Memory B cell (primary cell): ENCODE measurements around the gene EML2.
"Not testable (repeated sequence)": the region's sequence is repeated elsewhere in the genome, so short reads cannot be mapped to it uniquely, and the experiment has no call there.

ENCODE experiments used
- ATAC-seq: fragments of 150-1000 bp; cut with Tn5 transposase; 2 replicates; pipeline ENCODE4 v1.10.0; 2021; ENCODE audit warnings: low read depth, mild to moderate bottlenecking, moderate library complexity
- DNase-seq, 2 donors: peaks; one replicate each; pipeline ENCODE4 v3.0.0; 2022; ENCODE audit warnings: low spot score in 2 of 2
- H3K27ac Mint-ChIP-seq: one replicate; pipeline ENCODE4 v1.8.0; 2022; ENCODE audit warnings: mild to moderate bottlenecking, moderate library complexity, mixed read lengths
- H3K27me3 Mint-ChIP-seq: one replicate; pipeline ENCODE4 v1.8.0; 2022; ENCODE audit warnings: mixed read lengths
- H3K36me3 Mint-ChIP-seq: one replicate; pipeline ENCODE4 v1.8.0; 2022; ENCODE audit warnings: mild to moderate bottlenecking, mixed read lengths
- H3K4me1 Mint-ChIP-seq: one replicate; pipeline ENCODE4 v1.8.0; 2022; ENCODE audit warnings: mixed read lengths
- H3K4me3 Mint-ChIP-seq: one replicate; pipeline ENCODE4 v1.8.0; 2022; ENCODE audit warnings: mild to moderate bottlenecking, moderate library complexity, mixed read lengths
- H3K9me3 Mint-ChIP-seq: one replicate; pipeline ENCODE4 v1.8.0; 2022; ENCODE audit warnings: mixed read lengths

Gene EML2

DNA sequence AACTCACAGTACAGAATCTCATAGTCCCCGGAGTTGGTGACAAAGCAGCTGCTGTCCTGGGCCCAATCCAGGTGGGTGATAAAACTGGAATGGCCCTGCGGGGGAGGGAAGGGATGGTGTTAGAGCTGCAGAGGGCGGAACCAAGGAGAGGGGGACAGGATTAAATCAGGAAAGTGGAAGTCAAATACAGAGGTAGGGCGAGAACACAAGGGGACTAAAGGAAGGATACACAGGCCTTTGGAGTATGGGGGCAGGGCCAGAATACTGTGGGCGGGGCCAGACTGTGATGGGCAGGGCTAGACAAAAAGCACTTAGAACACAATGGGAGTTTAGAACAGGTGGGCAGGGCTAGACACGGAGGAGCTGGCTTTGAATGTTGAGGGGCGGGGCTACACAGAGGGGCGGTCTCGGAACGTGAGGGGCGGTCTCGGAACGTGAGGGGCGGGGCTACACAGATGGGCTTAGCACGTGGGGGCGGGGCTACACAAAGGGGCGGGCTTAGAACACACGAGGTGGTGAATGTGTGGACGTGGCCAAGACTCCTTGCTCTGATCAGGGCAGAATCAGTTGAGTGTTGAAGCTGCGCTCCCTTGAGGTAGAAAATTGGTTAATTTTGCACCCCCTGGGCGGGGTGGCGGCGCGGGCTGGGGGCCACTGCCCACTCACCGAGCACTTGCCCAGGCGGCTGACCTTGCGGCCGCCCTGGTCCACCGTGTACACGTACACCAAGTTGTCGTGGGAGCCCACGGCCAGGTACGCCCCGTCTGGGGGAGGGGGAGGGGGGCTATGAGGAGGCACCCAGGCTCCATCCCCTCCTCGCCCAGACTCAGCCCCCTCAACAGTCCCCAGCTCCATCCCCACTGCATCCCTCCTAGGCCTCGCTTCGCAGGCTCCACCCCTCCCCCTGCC, 23.1 kb downstream of the EML2 start:
- Mint-ChIP-seq H3K4me3 (no peak overlapping the region), H3K36me3 (peaks cover 31% of the 10 kb centered on the region), H3K27ac (no peak overlapping the region), H3K4me1 (peaks cover 6% of the 10 kb centered on the region), H3K27me3 (no peaks in the 10 kb centered on the region), H3K9me3 (no peaks in the 10 kb centered on the region)
- ATAC-seq (peak; percentile 96), DNase-seq (peak; percentile 60 to 68)

DNA sequence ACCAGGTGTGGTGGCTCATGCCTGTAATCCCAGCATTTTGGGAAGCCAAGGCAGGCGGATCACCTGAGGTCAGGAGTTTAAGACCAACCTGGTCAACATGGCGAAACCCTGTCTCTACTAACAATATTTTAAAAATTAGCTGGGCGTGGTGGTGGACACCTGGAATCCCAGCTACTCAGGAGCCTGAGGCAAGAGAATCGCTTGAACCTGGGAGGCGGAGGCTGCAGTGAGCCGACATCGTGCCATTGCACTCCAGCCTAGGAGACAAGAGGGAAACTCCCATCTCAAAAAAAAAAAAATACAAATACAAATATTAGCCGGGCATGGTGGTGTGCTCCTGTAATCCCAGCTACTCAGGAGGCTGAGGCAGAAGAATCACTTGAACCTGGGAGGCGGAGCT, 24.1 kb downstream of the EML2 start:
- H3K9me3 Mint-ChIP-seq, H3K4me1 Mint-ChIP-seq, H3K27me3 Mint-ChIP-seq, DNase-seq, ATAC-seq, H3K4me3 Mint-ChIP-seq, H3K27ac Mint-ChIP-seq: not testable (repeated sequence)
- H3K36me3 Mint-ChIP-seq = peaks cover 29% of the 10 kb centered on the region

DNA sequence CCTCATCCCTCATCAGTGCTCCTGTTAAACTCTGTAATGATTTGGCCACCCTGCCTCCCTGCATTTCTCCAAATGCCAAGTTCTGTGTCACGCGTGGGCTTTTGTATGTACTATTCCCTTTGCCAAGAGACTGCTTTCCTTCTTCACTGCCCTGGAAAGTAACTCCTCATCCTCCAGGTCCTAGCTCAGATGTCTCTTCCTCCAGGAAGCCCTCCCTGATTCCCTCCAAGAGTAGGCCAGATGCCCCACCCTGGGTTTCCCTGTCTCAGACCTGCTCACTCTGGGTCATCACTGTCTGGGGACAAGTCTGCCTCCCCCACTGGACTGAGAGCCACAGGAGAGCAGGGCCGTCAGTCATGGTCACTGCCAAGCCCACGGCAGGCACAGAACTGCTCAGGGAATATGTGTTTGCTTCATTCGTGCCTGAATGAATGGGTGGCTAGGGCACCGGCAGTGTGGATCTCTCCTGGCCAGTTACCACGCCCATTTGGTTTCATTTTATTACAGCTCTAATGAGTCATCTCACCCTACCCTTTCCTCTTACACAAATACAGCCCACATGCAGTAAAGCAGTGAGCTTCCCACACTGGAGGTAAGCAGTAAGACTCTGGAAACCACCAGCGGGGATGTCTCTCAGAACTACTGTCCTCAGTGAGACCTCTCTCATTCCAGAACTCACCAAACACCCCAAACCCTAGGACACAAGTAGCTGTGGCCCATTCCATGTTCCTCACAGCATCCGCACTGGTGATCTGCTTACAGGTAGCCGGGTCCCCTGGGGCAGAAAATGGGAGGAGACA, 25.1 kb downstream of the EML2 start:
- Mint-ChIP-seq H3K4me3 (no peak overlapping the region), H3K36me3 (peaks cover 32% of the 10 kb centered on the region), H3K4me1 (peaks cover 6% of the 10 kb centered on the region), H3K27ac (peak overlapping the region; percentile 38), H3K9me3 (peaks cover 2% of the 10 kb centered on the region), H3K27me3 (no peaks in the 10 kb centered on the region)
- ATAC-seq = no peak
- no peak for DNase-seq

DNA sequence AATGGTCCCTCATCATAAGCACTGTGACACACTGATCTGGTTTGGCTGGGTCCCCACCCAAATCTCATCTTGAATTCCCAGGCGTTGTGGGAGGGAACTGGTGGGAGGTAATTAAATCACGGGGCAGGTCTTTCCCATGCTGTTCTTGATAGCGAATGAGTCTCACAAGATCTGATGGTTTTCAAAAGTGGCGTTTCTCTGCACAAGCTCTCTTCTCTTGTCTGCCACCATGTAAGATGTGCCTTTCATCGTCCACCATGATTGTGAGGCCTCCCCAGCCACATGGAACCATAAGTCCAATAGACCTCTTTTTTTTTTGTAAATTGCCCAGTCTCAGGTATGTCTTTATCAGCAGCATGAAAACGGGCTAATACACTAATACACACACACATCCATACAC, 30.2 kb downstream of the EML2 start:
- Mint-ChIP-seq H3K9me3 (peaks cover 5% of the 10 kb centered on the region), H3K4me1 (peaks cover 7% of the 10 kb centered on the region), H3K4me3 (no peak overlapping the region), H3K36me3 (peaks cover 20% of the 10 kb centered on the region), H3K27me3 (no peaks in the 10 kb centered on the region), H3K27ac (no peak overlapping the region)
- ATAC-seq (no peak), DNase-seq (no peak)

DNA sequence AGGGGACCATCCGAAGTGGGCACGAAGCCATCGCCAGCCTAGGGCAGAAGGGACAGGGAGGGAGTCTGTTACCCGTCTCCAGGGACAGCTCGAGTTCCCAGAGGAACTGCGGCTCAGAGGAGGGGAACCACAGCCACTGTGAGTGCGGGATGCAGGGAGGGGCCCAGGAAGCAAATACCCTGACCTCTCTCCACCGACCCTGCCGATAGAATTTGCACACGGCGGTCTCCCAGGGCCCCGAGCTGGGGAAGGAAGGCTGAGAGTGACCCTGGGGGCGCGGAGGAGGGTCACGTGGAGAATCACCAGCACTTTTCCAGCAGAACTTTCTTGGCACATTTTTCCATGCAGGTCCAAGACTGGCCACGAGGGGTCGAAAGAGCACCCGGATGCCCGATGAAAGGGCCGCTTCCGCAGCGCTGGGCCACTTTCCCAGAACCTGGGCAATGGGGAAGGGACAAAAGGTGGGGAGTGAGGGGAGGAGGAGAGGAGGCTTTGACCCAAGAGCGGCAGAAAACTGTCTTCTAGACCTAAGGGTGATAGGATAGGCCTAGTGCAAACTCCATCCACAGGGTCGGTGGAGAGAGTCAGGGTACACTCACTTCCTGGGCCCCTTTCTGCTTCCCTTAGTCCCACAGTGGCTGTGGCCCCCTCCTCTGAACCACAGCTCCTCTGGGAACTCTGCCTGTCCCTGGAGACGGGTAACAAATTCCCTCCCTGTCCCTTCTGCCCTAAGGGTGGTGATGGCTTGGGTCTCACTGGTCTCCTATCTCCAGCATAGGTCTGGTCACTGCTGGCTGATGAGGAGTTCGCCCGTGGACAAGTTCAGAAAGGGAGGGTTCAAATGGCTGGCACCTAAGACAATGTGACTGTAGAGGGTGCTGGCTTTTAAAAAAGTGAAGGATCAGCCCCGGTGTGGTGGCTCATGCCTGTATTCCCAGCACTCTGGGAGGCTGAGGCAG, 31.8 kb downstream of the EML2 start:
- ATAC-seq (peak; percentile 21), DNase-seq (no peak)
- Mint-ChIP-seq H3K27ac (no peak overlapping the region), H3K9me3 (peaks cover 5% of the 10 kb centered on the region), H3K27me3 (peaks cover 6% of the 10 kb centered on the region), H3K36me3 (peaks cover 16% of the 10 kb centered on the region), H3K4me1 (peaks cover 10% of the 10 kb centered on the region), H3K4me3 (peak overlapping the region; percentile 67)

GRCh38 chr19:45601524-45602374, 37.4 kb downstream of the EML2 start, which contains the start of gene GPR4:
TSS of gene GPR4 (minus strand) at chr19:45602212. CDS start at chr19:45591866, 10,346 bp downstream.
- no peaks in the 10 kb centered on the region for H3K9me3 Mint-ChIP-seq
- peaks cover 3% of the 10 kb centered on the region for H3K36me3 Mint-ChIP-seq
- peaks cover 34% of the 10 kb centered on the region for H3K4me1 Mint-ChIP-seq
- H3K27ac Mint-ChIP-seq = no peak within 1 kb of the TSS
- peaks cover 38% of the 10 kb centered on the region for H3K27me3 Mint-ChIP-seq
- ATAC-seq (no peak), DNase-seq (no peak)
- no peak within 1 kb of the TSS for H3K4me3 Mint-ChIP-seq

DNA sequence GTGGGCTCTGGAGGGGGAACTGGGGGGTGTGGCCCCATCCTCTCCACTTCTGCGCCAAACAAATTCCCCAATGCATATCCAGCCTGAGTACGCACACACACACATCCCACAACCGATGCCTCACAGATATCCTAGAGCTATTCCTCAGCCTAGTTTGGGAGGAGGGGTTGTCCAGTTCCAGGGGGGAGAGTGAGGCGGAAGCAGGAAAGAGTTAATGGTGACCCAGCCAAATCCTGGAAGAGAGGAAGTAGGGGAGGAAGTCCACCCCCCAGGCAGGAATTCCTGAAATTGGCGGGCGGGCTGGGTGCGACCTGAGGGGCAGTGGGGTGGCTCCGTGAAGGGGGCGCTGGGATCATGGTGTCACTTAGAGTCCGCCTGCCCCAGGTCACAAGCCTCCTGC, 38.1 kb downstream of the EML2 start:
- H3K4me1 Mint-ChIP-seq = peaks cover 34% of the 10 kb centered on the region
- no peak overlapping the region for H3K27ac Mint-ChIP-seq
- no peak for DNase-seq
- no peaks in the 10 kb centered on the region for H3K9me3 Mint-ChIP-seq
- peaks cover 3% of the 10 kb centered on the region for H3K36me3 Mint-ChIP-seq
- ATAC-seq = no peak
- H3K4me3 Mint-ChIP-seq = no peak overlapping the region
- H3K27me3 Mint-ChIP-seq = peaks cover 42% of the 10 kb centered on the region

DNA sequence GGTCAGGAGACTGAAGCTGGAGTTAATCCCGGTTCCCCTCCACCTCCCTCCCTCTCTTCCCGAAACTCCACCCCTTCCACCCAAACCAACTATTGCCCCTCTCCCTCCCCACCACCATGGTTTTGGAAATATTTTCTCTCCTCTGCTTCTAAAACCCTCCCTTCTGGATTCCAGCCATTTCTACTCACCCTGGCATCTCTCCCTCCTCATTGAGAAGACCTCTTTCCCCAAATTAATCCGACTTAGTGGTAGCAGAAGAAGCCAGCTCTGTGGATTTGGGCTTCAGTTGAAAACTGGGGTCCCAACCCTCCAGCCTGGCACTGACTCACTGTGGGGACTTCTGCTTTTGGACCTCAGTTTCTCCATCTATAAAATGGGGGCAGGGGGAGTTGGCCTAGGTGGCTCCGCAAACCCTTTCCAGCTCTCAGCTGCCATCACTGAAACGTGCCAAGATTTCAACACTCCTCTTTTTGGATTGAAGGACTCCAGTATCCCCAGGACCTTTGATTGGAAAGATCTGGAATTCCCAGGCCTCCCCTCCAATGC, 38.8 kb downstream of the EML2 start:
- Mint-ChIP-seq H3K36me3 (peaks cover 3% of the 10 kb centered on the region), H3K9me3 (no peaks in the 10 kb centered on the region), H3K4me3 (no peak overlapping the region), H3K27me3 (peaks cover 42% of the 10 kb centered on the region), H3K27ac (no peak overlapping the region), H3K4me1 (peaks cover 34% of the 10 kb centered on the region)
- ATAC-seq (no peak), DNase-seq (no peak)

DNA sequence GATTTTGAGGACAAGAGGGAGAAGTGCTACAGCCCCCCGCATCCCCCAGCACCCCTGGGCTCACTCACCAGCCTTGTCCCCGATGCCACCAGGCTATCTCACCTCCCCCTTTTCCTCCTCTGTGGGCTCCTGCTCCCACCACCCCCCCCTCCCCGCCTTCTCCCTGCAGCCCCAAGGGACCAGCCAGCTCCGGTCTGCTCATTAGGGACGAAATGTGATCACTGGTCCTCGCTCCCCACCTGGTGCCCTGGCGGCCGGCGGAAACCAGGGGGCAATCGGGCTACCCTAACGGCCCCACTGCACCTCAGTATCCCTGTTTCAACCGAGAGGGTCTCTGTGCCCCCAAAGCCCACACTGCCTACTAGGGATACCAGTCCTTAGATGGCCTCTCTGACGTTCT, 39.9 kb downstream of the EML2 start:
- Mint-ChIP-seq H3K4me1 (peaks cover 34% of the 10 kb centered on the region), H3K4me3 (no peak overlapping the region), H3K27ac (no peak overlapping the region), H3K36me3 (peaks cover 3% of the 10 kb centered on the region), H3K9me3 (no peaks in the 10 kb centered on the region), H3K27me3 (peaks cover 42% of the 10 kb centered on the region)
- ATAC-seq = no peak
- no peak for DNase-seq

- Mint-ChIP-seq H3K4me1 (peaks cover 34% of the 10 kb centered on the region), H3K27me3 (peaks cover 42% of the 10 kb centered on the region), H3K36me3 (peaks cover 3% of the 10 kb centered on the region), H3K9me3 (no peaks in the 10 kb centered on the region), H3K4me3 (peak overlapping the region; percentile 39), H3K27ac (no peak overlapping the region)
- DNase-seq = no peak
- ATAC-seq = peak; percentile 62
Observed at GRCh38 chr19:45598267-45599001, 40.8 kb downstream of the EML2 start.

- no peak overlapping the region for H3K4me3 Mint-ChIP-seq
- DNase-seq (no peak), ATAC-seq (no peak)
- H3K36me3 Mint-ChIP-seq = peaks cover 3% of the 10 kb centered on the region
- H3K27me3 Mint-ChIP-seq = peaks cover 39% of the 10 kb centered on the region
- H3K27ac Mint-ChIP-seq = no peak overlapping the region
- H3K4me1 Mint-ChIP-seq = peaks cover 32% of the 10 kb centered on the region
- no peaks in the 10 kb centered on the region for H3K9me3 Mint-ChIP-seq
Observed at GRCh38 chr19:45597425-45598111, 41.6 kb downstream of the EML2 start.

- Mint-ChIP-seq H3K9me3 (no peaks in the 10 kb centered on the region), H3K27me3 (peaks cover 41% of the 10 kb centered on the region), H3K36me3 (no peaks in the 10 kb centered on the region), H3K4me3 (no peak overlapping the region), H3K27ac (no peak overlapping the region), H3K4me1 (peaks cover 29% of the 10 kb centered on the region)
- DNase-seq (no peak), ATAC-seq (no peak)
Observed at GRCh38 chr19:45595814-45596213, 43.4 kb downstream of the EML2 start.
